Measurements from ENCODE around the gene F2RL1.

GRCh38 chr5:76836181-76836580, 17.4 kb downstream of the F2RL1 start:
- TF ChIP-seq POLR2A (IDR thresholded peaks at IDR 0.05) (no peak), CTCF (IDR thresholded peaks at IDR 0.05) (no peak)

Measured in thyroid gland (tissue), 4 donors.